ENCODE data around the gene TTC14. TPM values are rescaled to one million over a fixed set of nuclear protein-coding genes. Genes with fewer than 3 reads are reported as not detected.

TTC14 gene
- total and polyA plus RNA-seq, 2 of the 13 experiments (the other 11 are each of a cell fraction or from before 2014, with no cell fraction given), result 28.1 to 35.9 TPM

DNA sequence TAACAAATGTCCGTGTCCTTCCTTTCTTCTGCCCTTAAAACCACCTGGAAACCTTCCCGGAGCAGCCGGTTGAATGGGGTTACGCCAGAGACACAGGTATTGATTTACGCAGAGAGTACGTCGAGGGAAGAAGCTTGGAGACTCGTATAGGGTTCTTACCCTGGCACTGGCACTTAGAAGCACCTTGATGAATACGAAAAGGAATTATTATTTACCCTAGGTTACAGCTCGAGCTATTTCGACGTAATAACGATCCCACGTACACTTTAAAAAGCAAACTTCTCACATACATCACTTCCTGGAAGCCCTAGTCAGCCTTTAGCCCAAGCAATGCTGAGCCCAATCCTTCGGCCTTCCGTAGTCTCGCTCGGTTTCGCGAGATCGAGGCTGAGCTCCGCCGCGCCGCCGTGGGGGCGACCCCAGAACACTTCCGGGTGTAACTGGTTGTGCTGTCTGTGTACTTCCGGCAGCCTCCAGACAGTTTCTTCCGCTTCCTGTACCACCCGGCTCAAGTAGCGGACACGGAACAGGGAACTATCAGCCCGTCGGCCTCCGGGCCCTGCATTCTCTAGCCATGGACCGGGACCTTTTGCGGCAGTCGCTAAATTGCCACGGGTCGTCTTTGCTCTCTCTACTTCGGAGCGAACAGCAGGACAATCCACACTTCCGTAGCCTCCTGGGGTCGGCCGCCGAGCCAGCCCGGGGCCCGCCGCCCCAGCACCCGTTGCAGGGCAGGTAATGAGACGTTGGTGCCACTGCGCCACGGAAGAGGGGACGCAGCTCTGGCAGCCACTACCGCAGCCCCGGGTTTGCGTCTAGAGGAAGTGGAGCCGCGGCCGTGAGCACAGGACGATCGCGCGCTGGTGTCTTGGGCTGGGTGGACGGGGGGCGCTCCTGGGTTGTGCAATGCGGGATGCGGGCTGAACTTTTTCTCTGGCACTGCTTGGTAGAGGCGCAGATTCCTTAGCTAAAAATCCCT is at the start of gene TTC14 (continued):
- no peak for TF ChIP-seq E2F2 (CRISPR knock-in tag; IDR thresholded peaks at IDR 0.05; ENCODE audit: borderline replicate concordance)
- TF ChIP-seq ZNF34 (CRISPR knock-in tag; IDR thresholded peaks at IDR 0.05; ENCODE audit: borderline replicate concordance), result no peak
- peak; percentile 57 for TF ChIP-seq CTCF (CRISPR knock-in tag; IDR thresholded peaks at IDR 0.05)
- TF ChIP-seq AKAP8 (CRISPR knock-in tag; IDR thresholded peaks at IDR 0.05), result peak; percentile 50; the same call in 1 of the 2 replicates
- peak; percentile 53; the same call in 1 of the 2 replicates for TF ChIP-seq ZNF431 (CRISPR knock-in tag; IDR thresholded peaks at IDR 0.05; ENCODE audit: borderline replicate concordance, low read depth)

- DNase-seq (ENCODE audit: low spot score) (no peak), ATAC-seq (no peak), FAIRE-seq (no peak)
- Histone ChIP-seq H3K4me2 (ENCODE audit: low read depth, low read length) (no peak overlapping the region), H4K20me1 (ENCODE audit: insufficient read depth, low read length) (no peaks in the 10 kb centered on the region), H3K9me3 (ENCODE audit: low read length) (no peaks in the 10 kb centered on the region), H3K36me3 (replicated peaks in 1 of 2; ENCODE audit: control insufficient read depth in 1 of 2, insufficient read depth in 2 of 2, low read length in 2 of 2) (no peaks in the 10 kb centered on the region), H3K27ac (ENCODE audit: extremely low read length, insufficient read depth, low read length) (no peak overlapping the region), H3K27me3 (ENCODE audit: control insufficient read depth in 1 of 2, insufficient read depth in 2 of 2, low read length in 2 of 2) (no peaks in the 10 kb centered on the region), H3K4me1 (ENCODE audit: insufficient read depth, low read length) (no peaks in the 10 kb centered on the region), H3K4me3 (replicated peaks in 1 of 3; ENCODE audit: insufficient read depth in 1 of 3, low read depth in 2 of 3, low read length in 3 of 3) (no peak overlapping the region), H3K79me2 (ENCODE audit: insufficient read depth, low read length) (no peaks in the 10 kb centered on the region), H3K9ac (ENCODE audit: insufficient read depth, low read depth, low read length) (no peak overlapping the region), H2AFZ (ENCODE audit: low read length) (no peak overlapping the region)
- in situ Hi-C loops (cut with HindIII; ENCODE audit: extremely low pct_ligation_motif_present, low pct_unique_long_range_greater_than_20kb) (no loop called here), intact Hi-C loops (cut with micrococcal nuclease; ENCODE audit: unreplicated experiment) (no loop called here)
- POLR2A ChIA-PET, result no interaction called here
- CTCF ChIA-PET (ENCODE audit: low intra/inter-chr PET ratio, low total read pairs), result no interaction called here
- BruUV-seq (replicated peaks), result no TSS peak
- 3% methylated on average over 4 of the region's 4 CpGs for WGBS (ENCODE audit: low lambda C conversion rate)
- TF ChIP-seq ZNF770 (CRISPR knock-in tag; IDR thresholded peaks at IDR 0.05) (no peak), RFXAP (CRISPR knock-in tag; IDR thresholded peaks at IDR 0.05; ENCODE audit: borderline replicate concordance) (no peak), ZFP36 (IDR thresholded peaks at IDR 0.05; ENCODE audit: borderline replicate concordance, low read depth, low read length, partially characterized antibody) (no peak), THAP9 (CRISPR knock-in tag; IDR thresholded peaks at IDR 0.05; ENCODE audit: borderline replicate concordance) (no peak), SRSF9 (IDR thresholded peaks at IDR 0.05; ENCODE audit: borderline replicate concordance, insufficient read depth, low read depth, low read length, poor library complexity, severe bottlenecking) (no peak), POLR2G (IDR thresholded peaks at IDR 0.05; ENCODE audit: low read depth, low read length) (no peak), ZNF292 (CRISPR knock-in tag; IDR thresholded peaks at IDR 0.05; ENCODE audit: borderline replicate concordance, low read depth) (no peak), ZNF3 (CRISPR knock-in tag; IDR thresholded peaks at IDR 0.05) (no peak)
Observed at GRCh38 chr3:180563406-180563805, 38.6 kb upstream of the TTC14 start.

Data from HepG2 (cell line).